IMR-90 (cell line): Measurements from ENCODE around the gene COL4A2. TPM values are rescaled to one million over a fixed set of nuclear protein-coding genes. Genes with fewer than 3 reads are reported as not detected.

Experiments used
- ATAC-seq: fragments of 200-7000 bp; cut with Tn5 transposase; 2 replicates; pipeline ENCODE4 v1.9.1; 2020; ENCODE audit warnings: low read depth, mild to moderate bottlenecking, moderate library complexity
- BruUV-seq: library from RNA; stranded (reverse); fragments of 400-500 nt; replicated peaks from 2 replicates; lab custom pipeline; 2021; lab: Mats Ljungman, UMichigan
- CTCF ChIA-PET: fragments of 300-600 bp; formaldehyde crosslinking; extraction: SDS; loops from one replicate; lab custom pipeline; 2021; ENCODE audit warnings: antibody characterized with exemption; lab: Yijun Ruan, JAX
- POLR2A ChIA-PET: fragments of 300-600 bp; sonication (Branson Sonifier 250); formaldehyde crosslinking; loops from one replicate; lab custom pipeline; 2022; ENCODE audit warnings: antibody characterized with exemption; ENCODE audit not compliant: unreplicated experiment; lab: Charles Lee
- DNase-seq: peaks from one replicate; pipeline ENCODE4 v3.0.0; 2013
- H2AFZ ChIP-seq: replicated peaks from 2 replicates; pipeline ENCODE3; 2013; ENCODE audit warnings: low read length, mild to moderate bottlenecking; ENCODE audit not compliant: poor library complexity
- H2AK5ac ChIP-seq: 2 replicates; pipeline ENCODE4 v1.6.1; 2013; ENCODE audit warnings: low read depth, low read length, inconsistent platforms
- H2AK9ac ChIP-seq: replicated peaks from 2 replicates; pipeline ENCODE3; 2013; ENCODE audit warnings: mild to moderate bottlenecking, low read depth, low read length, moderate library complexity; ENCODE audit not compliant: poor library complexity
- H2BK120ac ChIP-seq: 2 replicates; pipeline ENCODE4 v1.6.1; 2013; ENCODE audit warnings: low read depth, low read length, inconsistent platforms
- H2BK15ac ChIP-seq: 3 replicates; pipeline ENCODE4 v1.6.1; 2013; ENCODE audit warnings: low read depth, low read length, inconsistent platforms
- H2BK20ac ChIP-seq: 2 replicates; pipeline ENCODE4 v1.6.1; 2013; ENCODE audit warnings: low read depth, mild to moderate bottlenecking, inconsistent platforms, low read length, moderate library complexity
- H2BK5ac ChIP-seq: 2 replicates; pipeline ENCODE4 v1.6.1; 2013; ENCODE audit warnings: mild to moderate bottlenecking, low read depth, low read length, inconsistent platforms; ENCODE audit not compliant: poor library complexity, severe bottlenecking
- H3K14ac ChIP-seq: replicated peaks from 2 replicates; pipeline ENCODE4 v1.6.1; 2013; ENCODE audit warnings: low read depth, low read length, inconsistent platforms
- H3K18ac ChIP-seq: 2 replicates; pipeline ENCODE4 v1.6.1; 2013; ENCODE audit warnings: low read depth, low read length, control low read depth
- H3K23ac ChIP-seq: 2 replicates; pipeline ENCODE4 v1.6.1; 2013; ENCODE audit warnings: low read depth, low read length, inconsistent platforms
- H3K27ac ChIP-seq: 2 replicates; pipeline ENCODE4 v1.5.1; 2013; ENCODE audit warnings: mild to moderate bottlenecking, control low read depth, low read length; ENCODE audit not compliant: insufficient read depth
- H3K27me3 ChIP-seq: 2 replicates; pipeline ENCODE4 v1.6.1; 2013; ENCODE audit warnings: low read length; ENCODE audit not compliant: control insufficient read depth, insufficient read depth
- H3K36me3 ChIP-seq: 2 replicates; pipeline ENCODE4 v1.6.1; 2013; ENCODE audit warnings: low read length, mixed read lengths; ENCODE audit not compliant: control insufficient read depth, insufficient read depth
- H3K4ac ChIP-seq: 2 replicates; pipeline ENCODE4 v1.6.1; 2013; ENCODE audit warnings: low read depth, low read length, inconsistent platforms
- H3K4me1 ChIP-seq: 2 replicates; pipeline ENCODE4 v1.6.1; 2013; ENCODE audit warnings: low read length, mixed read lengths; ENCODE audit not compliant: control insufficient read depth, insufficient read depth
- H3K4me2 ChIP-seq: 2 replicates; pipeline ENCODE4 v1.6.1; 2013; ENCODE audit warnings: low read depth, mild to moderate bottlenecking, control low read depth, low read length, moderate library complexity
- H3K4me3 ChIP-seq: 2 replicates; pipeline ENCODE4 v1.5.1; 2013; ENCODE audit warnings: low read depth, mild to moderate bottlenecking, control low read depth, low read length, moderate library complexity; ENCODE audit not compliant: insufficient read depth
- H3K56ac ChIP-seq: 2 replicates; pipeline ENCODE4 v1.6.1; 2013; ENCODE audit warnings: low read length, inconsistent platforms; ENCODE audit not compliant: insufficient read depth; ENCODE audit errors: extremely low read depth
- H3K79me1 ChIP-seq, 2 experiments: 2 replicates each; pipeline ENCODE4 v1.6.1; 2013; ENCODE audit warnings: low read length in 2 of 2, inconsistent platforms in 1 of 2, low read depth in 1 of 2
- H3K9ac ChIP-seq: 2 replicates; pipeline ENCODE4 v1.6.1; 2013; ENCODE audit warnings: low read depth, low read length, control low read depth
- H3K9me1 ChIP-seq: 2 replicates; pipeline ENCODE4 v1.6.1; 2013; ENCODE audit warnings: low read length, inconsistent platforms; ENCODE audit not compliant: insufficient read depth
- H3K9me3 ChIP-seq: 2 replicates; pipeline ENCODE4 v1.6.1; 2013; ENCODE audit warnings: low read length; ENCODE audit not compliant: control insufficient read depth, insufficient read depth
- H4K20me1 ChIP-seq: 2 replicates; pipeline ENCODE4 v1.6.1; 2013; ENCODE audit warnings: low read length, inconsistent platforms; ENCODE audit not compliant: insufficient read depth
- H4K5ac ChIP-seq: 2 replicates; pipeline ENCODE4 v1.6.1; 2013; ENCODE audit warnings: mild to moderate bottlenecking, low read depth, low read length, control low read depth
- H4K8ac ChIP-seq, 2 experiments: 2 replicates each; pipeline ENCODE4 v1.6.1; 2013; ENCODE audit warnings: low read depth in 2 of 2, low read length in 2 of 2, control low read depth in 1 of 2, inconsistent platforms in 1 of 2
- H4K91ac ChIP-seq: 2 replicates; pipeline ENCODE4 v1.6.1; 2013; ENCODE audit warnings: low read depth, low read length, inconsistent platforms; ENCODE audit not compliant: insufficient read depth
- CHD1 ChIP-seq: IDR thresholded peaks from 2 replicates; pipeline ENCODE4 v1.6.1; 2012; ENCODE audit warnings: low read depth, low read length, improper control_type of control experiment
- CTCF ChIP-seq: conservative IDR thresholded peaks from 2 replicates; pipeline ENCODE4 v1.5.1; 2012; ENCODE audit warnings: mild to moderate bottlenecking, low read depth, low read length, improper control_type of control experiment
- NFE2L2 ChIP-seq: fragments of 150-350 bp; IDR thresholded peaks from 2 replicates; pipeline ENCODE4 v1.6.1; 2016; ENCODE audit warnings: low read depth, mild to moderate bottlenecking, low read length
- USF2 ChIP-seq: fragments of 150-350 bp; IDR thresholded peaks from 2 replicates; pipeline ENCODE4 v1.6.1; 2017; ENCODE audit warnings: mild to moderate bottlenecking, antibody characterized with exemption, low read length, low read depth
- WGBS, 2 experiments: methylation state at CpG; one replicate each; pipeline versions ENCODE4 v1.1.5 to v1.1.7; 2013; ENCODE audit warnings: missing lambda C conversion rate in 2 of 2; ENCODE audit not compliant: insufficient read length in 1 of 2; ENCODE audit errors: extremely low coverage in 2 of 2; 5-methylcytosine and 5-hydroxymethylcytosine counted together
- dilution Hi-C: fragments of 300-500 bp; cut with HindIII; formaldehyde crosslinking; loops from one replicate; pipeline ENCODE4 v1.14.3; 2018; ENCODE audit warnings: low sequenced_read_pairs; ENCODE audit not compliant: unreplicated experiment
- in situ Hi-C: fragments of 300-500 bp; cut with MboI; formaldehyde crosslinking; loops from 3 replicates; pipeline ENCODE4 v1.14.3; 2019; ENCODE audit warnings: low sequenced_read_pairs, inconsistent platforms, mixed read lengths
- intact Hi-C: fragments of 100-400 bp; cut with micrococcal nuclease; formaldehyde crosslinking; loops from 2 replicates; pipeline ENCODE4 v1.10.0; 2022
- polyA plus RNA-seq, 3 experiments: library from polyadenylated mRNA; depleted of rRNA; stranded (reverse); fragments of >200 nt; gene quantifications; 2 replicates each; pipeline ENCODE4 v1.2.3, GENCODE V29; 2012; ENCODE audit warnings: low replicate concordance in 1 of 3
- total RNA-seq: library from RNA; depleted of rRNA; stranded (reverse); fragments of >200 nt; gene quantifications from 2 replicates; pipeline ENCODE4 v1.2.3, GENCODE V29; 2012

The COL4A2 gene
- total and polyA plus RNA-seq, 2 of the 4 experiments (the other 2 are of a cell fraction), result 90.7 to 457 TPM

GRCh38 chr13:110474713-110475112, 167.6 kb downstream of the COL4A2 start:
- Histone ChIP-seq H2AFZ (peak overlapping the region; percentile 5), H3K27me3 (no peaks in the 10 kb centered on the region), H2BK20ac (no peak overlapping the region), H2BK120ac (no peak overlapping the region), H4K5ac (no peak overlapping the region), H4K20me1 (peaks cover 11% of the 10 kb centered on the region), H2AK9ac (no peak overlapping the region), H3K14ac (no peak overlapping the region), H3K18ac (no peak overlapping the region), H3K56ac (no peak overlapping the region), H3K36me3 (peaks cover 80% of the 10 kb centered on the region), H3K9ac (no peak overlapping the region), H3K4ac (no peak overlapping the region; the same call in 1 of the 2 replicates), H3K27ac (no peak overlapping the region), H3K9me3 (no peaks in the 10 kb centered on the region), H3K4me1 (no peaks in the 10 kb centered on the region), H3K79me1 (peaks cover 24 to 34% of the 10 kb centered on the region in 2 experiments; a peak in 3 of 4 replicates), H2BK5ac (no peak overlapping the region), H3K9me1 (peaks cover 10% of the 10 kb centered on the region), H4K91ac (no peak overlapping the region), H2BK15ac (no peak overlapping the region), H3K4me3 (no peak overlapping the region), H2AK5ac (no peak overlapping the region), H3K23ac (no peak overlapping the region), H3K4me2 (no peak overlapping the region), H4K8ac (no peak overlapping the region)
- ATAC-seq, result no peak
- no peak for TF ChIP-seq USF2
- no peak for TF ChIP-seq NFE2L2
- TF ChIP-seq CTCF, result no peak
- no peak for TF ChIP-seq CHD1
- WGBS, 2 experiments, result 89% methylated on average over 12 of the region's 21 CpGs; no CpG with 5 or more reads in 1 of the 2 experiments
- CTCF ChIA-PET, result no interaction called here
- BruUV-seq, result no TSS peak
- POLR2A ChIA-PET, result no interaction called here
- intact Hi-C loops, result no loop called here
- dilution Hi-C loops, result no loop called here
- DNase-seq, result peak; percentile 11
- in situ Hi-C loops, result no loop called here
